HG03066 (cell line): ENCODE measurements around the gene PPP1R37.

Source experiments
- ATAC-seq: cut with Tn5 transposase; IDR thresholded peaks from one replicate; pipeline ENCODE4 v1.9.1; 2021; ENCODE audit warnings: low read depth; ENCODE audit not compliant: unreplicated experiment

Gene PPP1R37

GRCh38 chr19:45147835-45148676 is 55.1 kb downstream of the PPP1R37 start:
- ATAC-seq, result no peak

- ATAC-seq, result no peak
These were observed 56.1 kb downstream of the PPP1R37 start for GRCh38 chr19:45149129-45149528.

GRCh38 chr19:45150180-45150579 is 57.2 kb downstream of the PPP1R37 start:
- no peak for ATAC-seq

GRCh38 chr19:45150751-45151281 is 57.8 kb downstream of the PPP1R37 start:
- no peak for ATAC-seq

GRCh38 chr19:45151320-45151719 is 58.3 kb downstream of the PPP1R37 start:
- no peak for ATAC-seq

- no peak for ATAC-seq
These were observed 59.0 kb downstream of the PPP1R37 start for GRCh38 chr19:45151821-45152503.

- ATAC-seq, result no peak
These were observed 59.7 kb downstream of the PPP1R37 start for GRCh38 chr19:45152504-45153338.

GRCh38 chr19:45153339-45154063 is 60.5 kb downstream of the PPP1R37 start:
- ATAC-seq, result no peak

- ATAC-seq, result no peak
These were observed 61.3 kb downstream of the PPP1R37 start for GRCh38 chr19:45154064-45154827.

- ATAC-seq, result no peak
These were observed 63.1 kb downstream of the PPP1R37 start for GRCh38 chr19:45156011-45156630.

- no peak for ATAC-seq
These were observed 63.8 kb downstream of the PPP1R37 start for GRCh38 chr19:45156751-45157150.

- ATAC-seq, result no peak
These were observed 65.7 kb downstream of the PPP1R37 start for GRCh38 chr19:45158503-45159209.

GRCh38 chr19:45159210-45159970 is 66.4 kb downstream of the PPP1R37 start:
- ATAC-seq, result no peak

GRCh38 chr19:45159971-45160324 is 67.0 kb downstream of the PPP1R37 start:
- no peak for ATAC-seq

GRCh38 chr19:45160870-45161737 is 68.1 kb downstream of the PPP1R37 start, which contains the start of gene NKPD1:
Gene NKPD1 (minus strand): TSS chr19:45160982. CDS start chr19:45160150, 832 bp downstream.
- no peak for ATAC-seq

GRCh38 chr19:45161738-45162607 is 69.0 kb downstream of the PPP1R37 start:
- ATAC-seq, result no peak
